Suprapubic skin (tissue), 4 donors: ENCODE measurements around the gene SLC26A2.

Source experiments
- POLR2A ChIP-seq, 2 donors: fragments of 450-650 bp; IDR thresholded peaks; one replicate each; pipeline ENCODE4 v1.6.1; 2017; ENCODE audit warnings: antibody characterized with exemption in 2 of 2, mild to moderate bottlenecking in 2 of 2, moderate library complexity in 2 of 2
- POLR2AphosphoS5 ChIP-seq, 3 donors: sonication (generic); formaldehyde crosslinking; IDR thresholded peaks; one replicate each; pipeline ENCODE4 v1.6.1; 2017; ENCODE audit warnings: antibody characterized with exemption in 3 of 3

DNA sequence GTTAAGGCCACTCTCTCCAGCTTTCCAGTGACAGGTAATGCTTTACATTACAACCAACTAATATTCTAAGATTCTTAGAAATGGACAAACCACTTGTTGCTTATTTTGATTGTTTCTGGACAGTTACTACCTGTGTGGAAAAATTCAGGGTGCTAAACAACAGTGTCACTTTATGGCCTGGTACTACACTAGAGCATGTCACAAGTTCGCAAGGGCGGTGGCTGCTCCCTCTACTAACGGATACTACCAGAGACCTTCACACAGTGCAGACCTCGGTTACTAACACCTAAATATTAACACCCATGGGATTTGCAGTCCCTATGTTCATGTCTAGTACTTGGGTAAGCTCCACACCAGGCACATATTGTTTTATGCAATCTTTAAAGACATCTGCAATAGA lies 53.4 kb downstream of the SLC26A2 start:
- TF ChIP-seq POLR2AphosphoS5 (IDR thresholded peaks at IDR 0.05) (no peak), POLR2A (IDR thresholded peaks at IDR 0.05) (no peak)
